Suppressor macrophage treated with lipopolysaccharide for 4 hours (primary cell): ENCODE measurements around the gene PHLDB1.
A peak's percentile ranks its signal among the peaks of the same experiment; 100 is the strongest.
"Not testable (repeated sequence)": the region's sequence is repeated elsewhere in the genome, so short reads cannot be mapped to it uniquely, and the experiment has no call there.

Source experiments
- DNase-seq: peaks from one replicate; pipeline ENCODE4 v3.0.0-alpha.2; 2020

The PHLDB1 gene

DNA sequence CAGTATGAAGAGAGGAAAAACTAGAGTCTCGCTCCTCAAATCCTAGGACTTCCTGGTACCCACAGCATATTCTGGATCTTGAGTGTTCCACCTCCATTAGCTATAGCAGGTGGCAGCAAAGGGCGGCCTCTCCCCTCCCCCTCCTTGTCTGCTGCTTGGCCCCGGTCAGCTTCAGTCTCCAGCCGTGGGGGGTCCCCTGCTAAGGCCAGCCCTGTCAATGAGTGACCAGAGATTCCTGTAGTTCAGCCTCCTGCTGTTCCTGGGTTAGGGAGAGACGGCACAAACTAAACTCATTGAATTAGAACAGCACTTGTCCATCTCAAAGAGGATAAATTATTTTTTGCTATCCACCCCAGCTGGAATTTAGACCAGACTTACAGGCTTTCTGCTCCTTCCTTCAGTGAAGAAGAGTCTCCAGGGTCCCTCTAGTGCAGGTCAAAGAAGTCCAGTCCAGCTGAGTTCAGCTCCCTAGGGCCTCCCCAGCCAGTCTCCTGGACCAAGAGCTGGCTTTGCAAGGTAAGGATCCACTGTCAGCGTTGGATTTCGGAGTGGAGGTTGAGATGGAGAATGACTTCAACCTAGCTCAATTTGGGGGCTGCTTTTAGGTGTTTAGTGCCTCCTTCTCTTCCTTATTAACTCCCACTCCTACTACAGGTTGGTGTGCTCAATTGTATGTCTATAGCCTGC, 1.1 kb upstream of the PHLDB1 start:
- no peak for DNase-seq

DNA sequence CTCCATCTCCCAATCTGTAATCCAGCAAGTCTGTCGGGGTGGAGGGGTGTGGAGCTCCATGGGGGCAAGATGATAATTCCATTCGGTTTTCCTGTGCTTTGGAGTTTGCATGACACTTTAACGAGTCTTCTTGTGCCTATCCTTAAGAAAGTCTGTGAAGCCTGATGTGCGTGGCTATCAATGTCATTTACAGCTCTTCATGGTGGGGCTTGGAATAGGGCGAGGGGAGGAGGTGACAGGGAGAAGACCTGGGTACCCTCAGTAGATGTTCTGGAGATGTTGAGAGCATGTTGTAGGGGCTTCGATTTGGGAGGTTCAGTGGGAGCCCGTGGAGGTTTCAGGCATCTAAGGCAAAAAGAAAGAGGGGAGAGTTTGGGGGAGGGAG, 579 bp upstream of the PHLDB1 start:
- no peak for DNase-seq

DNA sequence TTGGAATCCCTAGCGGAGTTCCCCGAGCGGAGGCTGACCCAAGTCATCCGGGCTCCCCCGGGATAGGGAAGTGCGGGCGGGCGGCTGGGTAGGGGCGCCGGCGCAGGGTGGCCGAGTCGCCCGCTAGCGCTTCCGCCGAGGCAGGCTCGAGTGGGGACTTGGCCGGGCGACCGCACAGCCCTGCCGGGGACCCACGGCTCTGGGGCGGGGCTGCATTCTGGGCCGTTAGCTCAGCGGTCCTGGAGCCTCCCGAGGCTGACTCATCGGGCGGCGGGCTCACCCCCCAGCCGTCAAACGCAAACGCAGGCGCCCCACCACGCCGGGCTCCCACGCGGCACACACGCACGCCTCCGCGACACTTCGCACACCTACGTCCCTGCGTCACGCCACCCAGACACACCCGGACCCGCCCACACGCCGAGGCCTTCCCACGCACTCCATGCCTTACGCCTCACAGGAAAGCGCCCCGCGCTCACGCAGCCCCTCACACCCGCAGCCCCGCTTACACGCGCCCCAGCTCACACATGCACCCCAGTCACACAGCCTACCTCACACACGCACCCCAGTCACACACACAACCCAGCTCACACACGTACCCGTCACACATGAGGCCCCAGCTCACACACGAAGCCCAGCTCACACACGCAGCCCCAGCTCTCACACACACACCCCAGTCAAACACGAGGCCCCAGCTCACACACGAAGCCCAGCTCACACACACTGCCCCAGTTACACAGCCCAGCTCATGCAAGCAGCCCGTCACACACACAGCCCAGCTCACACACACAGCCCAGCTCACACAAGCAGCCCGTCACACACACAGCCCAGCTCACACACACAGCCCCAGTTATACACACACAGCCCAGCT, 1.2 kb downstream of the PHLDB1 start:
- DNase-seq: peak; percentile 86

DNA sequence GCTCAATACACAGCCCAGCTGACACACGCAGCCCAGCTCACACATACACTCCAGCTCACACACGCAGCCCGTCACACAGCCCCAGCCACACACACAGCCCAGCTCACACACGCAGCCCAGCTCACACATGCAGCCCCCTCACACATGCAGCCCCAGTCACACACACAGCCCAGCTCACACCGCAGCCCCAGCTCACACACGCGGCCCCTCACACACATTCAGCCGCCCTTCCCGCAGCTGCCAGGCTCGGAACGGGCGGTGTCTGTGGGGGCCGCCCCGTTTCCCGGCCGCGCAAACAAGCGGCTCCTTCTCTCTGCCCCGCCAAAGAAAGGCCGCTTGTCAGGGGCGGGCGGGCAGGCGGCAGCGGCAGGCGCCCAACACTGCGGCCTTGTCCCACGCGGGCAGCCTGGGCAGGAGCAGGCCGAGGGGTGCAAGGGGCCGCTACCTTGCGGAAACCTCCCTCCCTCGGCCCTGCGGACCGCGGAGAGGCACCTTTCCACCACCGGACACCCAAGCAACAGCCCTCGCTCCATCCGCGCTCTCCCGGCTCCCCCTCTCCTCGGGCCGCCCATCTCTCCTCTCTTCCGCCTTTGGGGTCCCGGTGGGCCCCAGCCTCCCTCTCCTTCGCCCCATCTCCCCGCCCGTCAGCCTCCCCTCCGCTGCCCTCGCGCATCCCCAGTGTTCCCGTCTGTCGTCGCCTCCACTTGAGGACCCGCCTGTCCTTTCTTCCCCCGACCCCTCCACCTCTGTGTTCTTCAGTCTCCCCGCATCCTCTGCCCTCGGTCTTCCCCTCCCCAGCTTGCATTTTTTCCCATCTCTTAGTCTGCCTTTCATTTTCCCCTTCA, 2.2 kb downstream of the PHLDB1 start:
- peak; percentile 19 for DNase-seq

DNA sequence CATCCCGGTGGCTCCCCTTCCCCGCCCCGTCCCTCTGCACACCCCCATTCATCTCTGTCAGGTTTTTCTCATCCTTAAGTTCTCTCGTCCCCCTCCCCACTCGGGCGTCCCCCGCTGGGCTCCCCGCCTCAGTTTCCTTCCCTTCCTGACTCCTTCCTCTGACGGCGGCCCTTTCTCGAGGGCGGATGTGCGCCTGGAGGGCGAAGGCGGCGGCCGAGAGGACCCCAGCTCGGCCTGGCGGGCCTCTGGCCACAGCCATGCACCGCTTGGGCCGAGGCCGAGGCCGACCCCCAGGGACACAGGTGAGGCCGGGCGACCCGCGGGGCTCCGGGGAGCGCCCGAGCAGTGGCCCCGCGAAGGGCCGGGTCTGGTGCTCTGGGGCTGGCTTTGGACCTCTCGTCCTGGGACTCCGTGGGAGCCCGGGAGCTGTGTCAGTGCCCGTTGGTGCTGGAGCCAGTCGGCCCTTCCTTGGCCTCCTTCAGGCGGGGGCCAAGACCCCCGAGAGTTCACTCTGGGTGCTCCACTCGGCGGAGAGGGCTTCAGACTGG, 2.9 kb downstream of the PHLDB1 start:
- peak; percentile 16 for DNase-seq

DNA sequence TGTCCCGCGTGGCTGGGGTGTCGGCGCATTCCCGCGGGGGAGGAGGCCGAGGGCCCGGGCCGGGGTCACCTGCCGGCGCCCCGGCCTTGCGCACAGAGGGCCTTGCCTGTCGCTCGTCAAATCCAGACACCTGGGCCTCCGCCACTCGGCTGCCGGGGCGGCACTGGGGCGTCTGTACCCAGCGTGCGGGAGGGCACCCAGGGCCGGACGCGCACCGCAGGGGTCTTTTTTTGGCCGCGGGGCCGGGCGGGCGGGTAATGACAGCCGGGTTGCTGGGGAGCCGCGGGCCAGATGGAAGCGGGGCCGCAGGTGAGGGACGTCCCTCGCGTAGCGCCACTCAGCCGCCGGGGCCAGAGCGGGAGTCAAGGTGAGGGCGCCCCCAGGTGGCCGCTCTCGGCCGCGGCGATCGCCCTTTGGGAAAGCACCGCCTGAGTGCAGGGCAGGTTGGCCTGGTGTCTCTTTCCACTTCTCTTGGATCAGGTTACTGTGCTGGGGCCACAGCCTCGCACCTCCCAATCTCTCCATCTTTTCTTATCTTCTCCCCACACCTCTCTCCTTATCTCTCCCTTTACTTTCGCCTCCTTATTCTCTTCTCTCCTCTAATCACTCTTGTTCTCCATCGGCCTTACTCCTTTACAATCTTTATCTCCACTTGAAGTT, 3.5 kb downstream of the PHLDB1 start:
- peak; percentile 80 for DNase-seq

DNA sequence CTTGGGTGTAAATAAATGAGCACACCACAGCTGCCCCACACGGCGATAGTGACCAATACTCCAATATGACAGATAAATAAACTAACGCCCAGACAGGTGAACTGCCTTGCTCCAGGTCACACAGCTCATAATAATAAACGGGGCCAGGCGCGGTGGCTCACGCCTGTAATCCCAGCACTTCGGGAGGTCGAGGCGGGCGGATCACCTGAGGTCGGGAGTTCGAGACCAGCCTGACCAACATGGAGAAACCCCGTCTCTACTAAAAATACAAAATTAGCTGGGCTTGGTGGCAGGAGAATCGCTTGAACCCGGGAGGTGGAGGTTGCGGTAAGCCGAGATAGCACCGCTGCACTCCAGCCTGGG, 4.0 kb downstream of the PHLDB1 start:
- not testable (repeated sequence) for DNase-seq

DNA sequence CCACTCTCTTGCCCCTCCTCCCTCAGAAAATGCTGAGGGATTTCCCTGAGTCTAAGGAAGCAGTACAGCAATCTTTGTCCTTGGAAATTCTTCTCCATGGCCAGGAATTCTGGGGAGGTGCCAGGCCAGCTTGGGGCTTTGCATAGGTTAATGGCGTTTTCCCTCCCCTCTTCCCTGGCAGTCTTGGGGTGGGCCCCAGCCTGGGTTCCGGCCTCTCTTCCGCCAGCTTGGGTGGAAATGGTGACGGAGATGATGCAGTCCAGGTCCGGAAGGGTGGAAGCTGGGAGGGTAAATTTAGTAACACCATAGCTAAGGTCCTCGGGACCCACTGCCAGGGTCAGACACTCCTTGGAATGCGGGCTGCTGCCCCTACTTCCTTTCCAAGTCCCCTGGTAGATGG, 5.0 kb downstream of the PHLDB1 start:
- DNase-seq: no peak

DNA sequence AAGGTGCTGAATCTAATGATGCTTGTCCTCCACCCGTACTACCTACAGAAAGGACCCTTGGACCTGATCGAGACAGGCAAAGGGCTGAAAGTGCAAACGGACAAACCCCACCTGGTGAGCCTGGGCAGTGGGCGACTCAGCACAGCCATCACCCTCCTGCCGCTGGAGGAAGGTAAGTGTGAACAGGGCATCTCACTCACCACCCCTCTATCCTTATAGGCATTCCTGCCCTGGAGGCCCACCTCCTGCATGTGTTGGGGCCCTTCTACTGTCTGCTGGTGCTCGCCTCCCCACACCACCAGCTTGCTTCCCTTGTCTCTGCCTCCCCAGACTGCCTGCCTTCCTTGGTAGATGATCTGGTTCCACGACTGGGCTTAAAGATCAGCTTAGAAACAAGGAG, 7.1 kb downstream of the PHLDB1 start:
- DNase-seq: no peak

DNA sequence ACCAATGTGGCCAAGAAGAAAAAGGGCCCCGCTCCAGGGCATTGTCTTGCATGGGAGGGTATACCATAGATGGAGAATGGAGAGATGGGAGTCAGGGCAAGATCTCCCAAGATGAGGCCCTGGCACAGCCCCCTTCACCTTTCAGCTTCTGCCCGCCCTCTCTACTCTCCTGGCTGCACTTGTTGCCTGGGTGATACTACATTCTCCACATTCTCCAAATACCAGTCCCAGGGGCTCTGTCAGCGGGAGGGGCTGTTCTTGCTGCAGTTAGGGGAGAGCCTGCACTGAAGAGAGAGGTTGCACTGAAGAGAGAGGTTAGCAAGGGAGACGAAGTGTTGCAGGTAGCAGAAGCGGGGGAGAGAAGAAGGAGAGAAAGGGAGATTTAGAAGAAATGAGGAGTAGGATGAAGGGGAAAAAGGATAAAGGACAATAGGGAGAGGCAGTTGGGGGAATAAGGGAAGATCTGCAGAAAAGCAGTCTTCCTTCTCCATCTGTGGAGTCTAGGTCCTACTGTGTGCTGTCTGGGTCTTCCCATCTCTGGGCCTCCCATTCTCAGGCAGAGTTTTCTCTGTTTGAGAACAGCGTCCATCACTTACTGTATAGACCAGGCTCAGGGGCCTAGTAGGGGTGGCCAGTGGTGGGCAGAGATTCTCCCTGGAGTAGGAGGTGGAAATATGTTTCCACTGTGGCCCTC, 8.0 kb downstream of the PHLDB1 start:
- no peak for DNase-seq

DNA sequence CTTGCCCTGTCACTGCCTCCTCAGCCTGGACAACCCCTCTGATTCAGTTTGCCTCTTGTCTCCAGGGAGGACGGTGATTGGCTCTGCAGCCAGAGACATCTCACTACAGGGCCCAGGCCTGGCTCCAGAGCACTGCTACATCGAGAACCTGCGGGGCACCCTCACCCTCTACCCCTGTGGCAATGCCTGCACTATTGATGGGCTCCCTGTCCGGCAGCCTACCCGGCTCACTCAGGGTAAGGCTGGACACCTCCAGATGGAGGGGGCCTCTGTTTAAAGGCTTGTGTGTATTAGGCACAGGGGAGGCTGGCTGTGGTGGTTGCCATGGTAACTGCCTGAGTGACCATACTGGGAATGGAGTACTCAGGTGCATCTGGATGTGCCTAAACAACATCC, 8.6 kb downstream of the PHLDB1 start:
- DNase-seq: no peak

DNA sequence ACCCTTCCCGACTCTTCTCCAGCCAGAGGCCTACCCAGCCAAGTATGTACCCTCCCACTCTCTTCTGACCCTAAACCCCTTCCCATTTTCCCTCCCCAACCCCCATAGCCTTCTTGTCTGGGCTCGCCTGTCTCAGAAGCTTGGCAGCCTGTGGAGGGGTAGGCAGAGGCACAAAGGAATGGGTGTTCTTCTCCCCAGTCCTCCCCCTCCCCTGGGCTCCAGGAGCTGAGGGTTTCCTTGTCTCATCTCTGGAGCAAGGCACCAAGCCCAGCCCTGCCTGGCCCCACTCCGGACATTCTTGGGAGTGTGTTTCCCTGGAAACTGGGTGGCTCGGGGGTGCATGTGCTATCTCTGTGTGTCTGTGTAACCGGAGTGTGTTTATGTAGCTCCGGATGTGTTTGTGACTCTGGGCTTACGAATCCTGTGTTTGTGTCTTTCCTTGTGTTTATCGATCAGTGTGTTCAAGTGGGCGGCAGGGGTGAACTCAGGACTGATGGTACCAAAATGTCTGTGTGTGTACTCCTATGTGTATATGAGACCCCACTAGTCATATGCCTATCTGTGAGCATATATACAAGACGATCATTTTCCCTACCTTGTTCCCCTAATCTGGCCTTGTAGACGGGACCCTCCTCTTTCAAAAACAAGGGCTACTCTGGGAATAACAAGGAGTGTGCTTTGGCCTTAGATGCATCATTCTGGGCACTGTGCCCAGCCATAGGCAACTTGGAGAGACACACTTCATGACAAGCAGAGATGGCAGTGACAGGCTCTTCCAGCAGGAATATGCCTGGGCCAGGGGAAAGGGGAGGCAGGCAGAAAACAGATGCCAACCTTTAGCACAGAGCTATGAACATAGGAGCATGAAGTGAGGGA, 10.9 kb downstream of the PHLDB1 start:
- DNase-seq: no peak

DNA sequence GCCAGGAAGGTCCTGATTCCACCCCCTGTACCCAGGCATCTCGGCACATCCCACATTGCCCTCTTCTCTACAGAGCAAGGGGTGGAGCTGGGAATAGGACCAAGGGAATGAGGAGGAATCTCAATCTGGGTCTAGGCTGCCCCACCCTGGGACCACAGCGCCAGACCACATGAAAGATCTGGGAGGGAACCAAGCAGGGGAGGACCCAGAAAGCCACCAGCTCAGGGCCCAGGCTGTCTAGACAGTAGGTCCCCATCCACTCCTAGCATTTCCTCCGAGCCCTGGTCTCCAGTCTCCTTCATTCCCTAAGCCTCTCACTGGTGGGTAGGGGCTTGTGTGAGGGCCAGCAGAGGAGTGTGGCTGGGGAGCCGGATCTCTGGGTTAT, 11.6 kb downstream of the PHLDB1 start:
- DNase-seq: no peak

DNA sequence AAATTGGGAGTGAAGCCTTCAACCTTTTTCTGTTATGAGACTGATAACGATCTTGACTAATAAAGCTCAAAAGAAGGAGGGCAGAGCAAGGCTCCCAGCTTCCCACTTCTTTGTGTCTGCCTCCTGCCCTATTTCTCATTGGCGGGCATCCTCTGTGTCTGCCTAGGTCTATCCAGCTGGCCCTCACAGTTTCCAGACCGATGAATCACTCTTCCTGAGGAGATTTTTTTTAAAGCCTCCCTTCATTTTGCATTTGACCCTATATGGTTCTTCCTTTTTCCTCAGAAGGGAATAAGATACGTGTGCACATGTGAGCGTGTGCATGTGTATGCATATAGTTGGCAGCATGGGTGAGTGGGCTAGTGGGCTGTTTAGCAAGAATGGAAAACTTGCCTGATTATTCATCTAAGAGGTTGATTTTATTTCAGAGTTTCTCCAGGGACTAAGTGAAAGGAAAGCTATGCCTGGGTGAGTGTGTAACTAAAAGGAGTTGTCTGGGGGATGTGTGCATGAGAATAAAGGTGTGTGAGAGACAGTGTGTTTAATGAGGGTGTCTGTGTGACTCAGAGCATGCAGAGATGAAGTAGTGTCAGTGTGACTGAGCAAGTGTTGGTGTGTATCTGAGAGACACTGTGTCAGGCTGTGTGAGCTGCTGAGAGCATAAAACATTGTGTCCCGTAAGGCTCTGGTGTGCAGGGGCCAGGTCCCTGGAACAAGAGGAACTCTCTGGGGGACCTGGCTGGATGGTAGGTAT, 12.2 kb downstream of the PHLDB1 start:
- DNase-seq: peak; percentile 92

DNA sequence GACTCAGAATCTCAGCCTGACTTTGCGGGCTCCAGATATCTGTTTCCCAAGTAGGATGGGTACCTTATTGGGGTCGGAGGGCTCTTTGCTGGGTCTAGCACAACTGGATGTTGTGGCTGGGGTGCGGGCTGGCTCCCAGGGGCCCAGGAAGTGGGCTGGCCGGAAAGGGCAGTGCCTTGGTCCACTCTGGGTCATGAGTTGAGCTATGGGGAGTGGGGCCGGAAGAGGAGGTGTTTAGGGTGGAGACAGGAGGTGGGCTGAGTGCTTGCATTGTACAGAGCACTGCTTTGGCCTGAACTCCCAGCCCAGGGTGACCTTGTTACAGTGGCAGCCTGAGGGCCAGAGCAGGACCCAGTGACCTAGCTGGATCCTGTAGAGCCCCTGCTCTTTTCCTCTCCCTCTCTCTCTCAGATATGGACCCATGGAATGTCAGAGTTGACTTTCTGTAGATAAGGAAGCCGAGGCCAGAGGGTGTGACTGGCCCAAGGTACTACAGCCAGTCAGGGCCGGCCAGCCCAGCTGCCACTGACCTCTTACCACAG, 13.2 kb downstream of the PHLDB1 start:
- no peak for DNase-seq

DNA sequence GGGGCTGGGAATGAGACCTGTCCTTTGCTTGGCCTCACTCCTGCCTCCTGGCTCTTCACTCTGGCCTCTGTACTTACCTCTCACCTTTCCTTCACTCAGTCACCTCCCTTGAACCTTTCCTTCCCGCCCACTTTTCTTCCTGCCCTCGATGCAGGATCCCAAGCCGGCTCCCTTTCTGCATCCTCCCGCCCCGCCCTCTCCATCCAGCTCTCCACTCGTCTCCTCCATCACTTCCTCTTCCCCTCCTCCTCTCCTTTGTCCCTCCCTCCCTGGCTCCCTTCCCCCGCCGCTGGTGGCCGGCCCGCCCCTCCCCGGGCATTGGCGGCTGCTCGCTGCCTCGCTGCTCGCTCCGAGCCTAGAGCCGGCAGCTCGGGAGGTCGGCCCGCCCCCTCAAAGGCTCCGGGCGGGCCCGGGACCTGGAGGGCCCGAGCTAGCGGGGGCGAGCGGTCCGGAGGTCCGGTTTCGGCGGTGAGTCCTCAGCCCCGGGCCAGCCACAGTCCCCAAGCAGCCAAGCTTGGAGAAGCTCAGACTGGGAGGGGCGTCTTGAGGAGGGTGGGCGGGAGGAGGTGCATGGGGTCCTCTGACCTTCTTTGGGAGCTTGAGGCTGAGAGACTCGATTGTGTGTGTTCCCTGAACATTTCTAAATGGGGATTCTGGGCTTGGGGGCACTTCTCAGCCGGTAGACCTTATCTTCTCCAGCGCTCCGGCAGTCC, 13.8 kb downstream of the PHLDB1 start:
- DNase-seq: peak; percentile 73

DNA sequence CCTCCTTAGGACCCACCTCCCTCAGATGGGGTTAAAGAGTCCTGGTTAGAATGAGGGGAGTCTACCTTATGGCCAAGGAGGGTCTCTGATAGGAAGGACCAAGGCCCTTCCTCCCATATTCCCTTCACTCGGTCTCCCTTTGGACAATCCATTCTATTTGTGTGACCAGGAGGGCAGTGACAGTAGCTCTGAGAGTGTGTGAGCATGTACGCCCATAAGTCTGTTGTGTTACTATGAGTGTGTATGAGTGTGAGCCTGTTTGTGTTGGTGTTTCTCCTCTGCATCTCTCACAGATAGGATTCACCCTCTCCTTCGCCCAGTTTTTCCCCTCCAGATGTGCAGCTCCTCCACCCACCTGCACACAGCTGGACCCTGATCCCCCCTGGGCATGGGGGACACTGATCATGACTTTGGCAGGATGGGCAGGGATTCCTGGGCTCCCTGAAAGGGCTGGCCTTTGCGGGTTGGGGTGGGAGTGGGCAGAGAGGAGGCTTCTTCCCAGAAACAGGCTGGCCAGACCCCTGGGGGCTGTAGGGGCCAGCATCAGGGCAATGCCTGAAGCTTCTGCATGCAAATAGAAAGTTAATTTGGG, 14.5 kb downstream of the PHLDB1 start:
- DNase-seq: no peak

DNA sequence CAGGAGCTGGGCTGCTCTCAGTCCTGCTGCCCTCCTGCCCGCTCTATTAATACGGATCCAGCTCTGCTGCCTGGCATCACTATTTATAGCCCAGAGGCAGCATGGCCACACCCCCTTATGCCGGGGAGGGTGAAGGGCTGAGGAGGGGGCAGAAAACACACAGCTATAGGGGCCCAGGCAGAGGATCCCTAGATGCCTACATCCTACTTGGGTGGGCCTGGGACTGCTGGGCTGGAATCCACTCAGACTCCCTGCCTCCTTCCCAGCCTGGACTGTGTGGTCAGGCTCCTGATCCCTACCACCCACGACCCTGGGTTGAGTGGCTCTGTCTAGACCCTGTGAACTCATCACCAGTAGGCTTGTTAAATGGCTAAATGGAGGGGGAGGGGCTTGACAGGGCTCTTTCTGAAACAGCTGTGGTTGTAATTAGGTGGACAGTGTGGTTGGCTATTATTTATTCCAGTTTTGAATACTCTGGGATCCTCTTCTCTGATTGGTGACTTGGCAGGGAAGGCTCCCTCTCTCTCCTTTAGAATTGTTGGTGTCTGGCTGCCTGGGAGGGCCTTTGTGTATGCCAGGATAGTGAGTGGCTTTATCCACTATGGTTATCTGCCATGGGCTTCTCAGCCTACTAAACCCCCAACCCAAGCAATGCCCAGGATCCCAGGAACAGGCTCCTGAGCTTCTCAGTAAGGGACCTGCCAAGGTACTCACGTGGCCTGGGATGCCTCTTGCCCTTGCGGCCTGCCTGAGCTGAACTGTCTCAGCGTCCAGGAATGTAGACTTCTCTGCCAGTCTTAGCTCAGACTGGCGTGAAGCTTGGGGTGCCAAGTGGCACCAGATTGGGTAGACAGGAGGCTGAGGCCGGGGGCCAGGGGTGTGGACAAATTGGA, 15.2 kb downstream of the PHLDB1 start:
- peak; percentile 39 for DNase-seq
